Naive thymus-derived CD8-positive, alpha-beta T cell (primary cell): ENCODE measurements around the gene NRF1. TPM values are rescaled to one million over a fixed set of nuclear protein-coding genes. Genes with fewer than 3 reads are reported as not detected.
"Not testable (repeated sequence)": the region's sequence is repeated elsewhere in the genome, so short reads cannot be mapped to it uniquely, and the experiment has no call there.

Experiments used
- ATAC-seq, 2 donors: fragments of 150-1000 bp; cut with Tn5 transposase in 1 of 2; sonication (Bioruptor Pico), chemical (Tn5 transposase) in 1 of 2; 1 replicate in 1 of 2; 2 replicates in 1 of 2; pipeline ENCODE4 v1.10.0; 2021; ENCODE audit warnings: mild to moderate bottlenecking in 2 of 2, moderate library complexity in 2 of 2
- POLR2A ChIA-PET: fragments of 350-600 bp; sonication (Branson Sonifier 250); formaldehyde crosslinking; loops from one replicate; lab custom pipeline; 2021; ENCODE audit warnings: antibody characterized with exemption; lab: Charles Lee
- DNase-seq, 10 donors: peaks; one replicate each; pipeline versions ENCODE4 v3.0.0 to v3.0.0-alpha.2; 2020 to 2022
- H3K27ac Mint-ChIP-seq, 10 donors: one replicate each; pipeline ENCODE4 v1.8.0; 2020 to 2022; ENCODE audit warnings: mild to moderate bottlenecking in 10 of 10, mixed read lengths in 10 of 10, moderate library complexity in 4 of 10, inconsistent platforms in 1 of 10
- H3K27me3 Mint-ChIP-seq, 5 donors: one replicate each; pipeline ENCODE4 v1.8.0; 2021 to 2022; ENCODE audit warnings: mixed read lengths in 5 of 5
- H3K36me3 Mint-ChIP-seq, 3 donors: one replicate each; pipeline ENCODE4 v1.8.0; 2020 to 2022; ENCODE audit warnings: mixed read lengths in 3 of 3, mild to moderate bottlenecking in 2 of 3, inconsistent platforms in 1 of 3
- H3K4me1 Mint-ChIP-seq, 4 donors: one replicate each; pipeline ENCODE4 v1.8.0; 2021 to 2022; ENCODE audit warnings: mixed read lengths in 4 of 4
- H3K4me3 Mint-ChIP-seq, 10 donors: one replicate each; pipeline ENCODE4 v1.8.0; 2020 to 2022; ENCODE audit warnings: mild to moderate bottlenecking in 10 of 10, mixed read lengths in 10 of 10, moderate library complexity in 6 of 10, inconsistent platforms in 1 of 10
- H3K9me3 Mint-ChIP-seq, 9 donors: one replicate each; pipeline ENCODE4 v1.8.0; 2020 to 2022; ENCODE audit warnings: mixed read lengths in 9 of 9, mild to moderate bottlenecking in 3 of 9, inconsistent platforms in 1 of 9, moderate library complexity in 1 of 9
- polyA plus RNA-seq, 3 donors: library from polyadenylated mRNA; unstranded; fragments of 300-500 nt; fragmentation: Illumina TruSeq; gene quantifications; one replicate each; pipeline ENCODE4 v1.2.3, GENCODE V29; 2021
- total RNA-seq, 8 experiments: library from RNA in 2 of 8; stranded (reverse) in 2 of 8; gene quantifications; one replicate each; pipeline ENCODE4 v1.2.3 and lab custom pipeline; 2021 to 2026

Gene NRF1
- total and polyA plus RNA-seq, 5 experiments from 2014 or later = 11.7 to 45.0 (median 22.5) TPM

DNA sequence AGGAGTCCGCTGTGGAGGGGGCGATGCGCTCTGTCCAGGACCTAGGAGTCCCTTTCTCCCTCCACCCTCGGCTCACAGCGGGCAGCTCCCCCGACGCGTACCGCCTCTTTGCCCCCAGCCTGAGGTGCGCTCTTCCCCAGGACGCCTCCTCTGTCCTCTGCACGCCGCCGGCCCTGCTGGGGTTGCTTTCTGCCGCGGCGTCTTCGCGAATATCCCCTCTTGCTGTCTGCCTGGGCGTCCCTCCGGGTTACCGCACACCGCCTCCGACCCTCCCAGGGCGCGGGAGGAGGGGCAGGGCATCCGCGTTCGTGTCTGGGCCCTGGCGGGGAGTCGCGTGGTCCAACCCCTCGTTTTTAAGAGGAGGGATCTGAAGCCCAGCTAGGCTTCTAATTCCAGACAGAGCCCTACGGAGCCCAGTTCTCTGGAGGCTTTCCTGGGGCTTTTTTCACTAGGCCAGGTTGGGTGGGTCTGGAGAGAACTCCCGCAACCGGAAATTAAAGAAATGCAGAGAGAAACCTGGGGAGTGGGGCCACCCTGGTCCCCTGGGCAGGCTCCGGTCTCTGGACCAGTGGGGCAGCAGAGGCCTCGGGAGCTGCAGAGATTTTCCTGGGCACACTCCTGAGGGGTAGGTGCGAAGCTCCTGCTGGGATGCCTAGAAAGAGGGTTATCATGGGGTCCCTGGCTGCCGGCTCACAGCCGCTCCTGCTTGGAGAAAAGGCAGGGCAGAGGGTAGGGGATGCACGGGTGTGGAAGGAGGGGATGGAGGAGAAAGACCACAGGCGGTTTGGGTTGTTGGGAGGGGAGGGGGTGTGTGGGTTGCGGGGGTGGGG is 174.4 kb downstream of the NRF1 start:
- peak in 2 of 10 donors; percentile 22 to 28 for DNase-seq
- Mint-ChIP-seq H3K4me3 (peak overlapping the region; percentile 53 to 84 (median 68)), H3K36me3 (peaks cover 0 to 8% (median 0%) of the 10 kb centered on the region in 3 donors), H3K9me3 (no peaks in the 10 kb centered on the region), H3K27me3 (peaks cover 28 to 86% (median 57%) of the 10 kb centered on the region in 5 donors), H3K27ac (no peak overlapping the region), H3K4me1 (peaks cover 26 to 49% (median 43%) of the 10 kb centered on the region in 4 donors)
- peak; percentile 24 to 41 for ATAC-seq
- POLR2A ChIA-PET = no interaction called here

DNA sequence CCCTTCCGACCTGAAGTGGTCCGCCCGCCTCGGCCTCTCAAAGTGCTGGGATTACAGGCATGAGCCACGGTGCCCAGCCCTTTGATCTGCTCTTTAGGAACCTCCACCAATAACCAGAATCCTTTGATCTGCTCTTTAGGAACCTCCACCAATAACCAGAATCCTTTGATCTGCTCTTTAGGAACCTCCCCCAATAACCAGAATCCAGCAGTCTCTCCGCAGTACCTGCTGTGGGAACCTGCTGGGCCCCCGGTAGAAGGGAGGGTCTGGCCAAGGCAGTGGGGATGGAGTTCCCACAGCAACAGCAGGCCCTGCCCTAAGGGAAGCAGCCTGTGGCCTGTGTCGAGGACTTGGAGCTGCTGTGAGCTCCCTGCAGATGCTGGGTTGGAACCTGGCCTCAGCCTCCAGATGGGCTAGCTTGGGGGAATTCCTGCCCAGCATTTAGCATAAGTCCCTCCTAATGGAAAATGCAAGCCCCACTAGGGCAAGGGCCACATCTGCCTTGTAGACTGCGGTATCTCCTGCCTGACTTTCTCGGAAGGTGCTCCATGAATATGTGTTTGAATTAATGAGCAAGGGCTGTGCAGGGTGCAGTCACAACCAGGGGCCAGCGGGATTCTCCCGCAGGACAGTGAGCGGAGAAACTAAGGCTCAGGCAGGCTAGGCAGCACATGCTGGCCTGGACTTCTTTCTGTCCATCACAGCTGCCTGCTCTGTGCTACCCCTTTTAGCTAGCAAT is 175.5 kb downstream of the NRF1 start:
- POLR2A ChIA-PET = interaction anchor here (0.6 kb wide), 1 partner anchor 164 kb away, joined by 3 read pairs; no protein-coding TSS in a partner anchor
- DNase-seq (no peak), ATAC-seq (no peak)
- peaks cover 0 to 6% (median 0%) of the 10 kb centered on the region in 3 donors for H3K36me3 Mint-ChIP-seq
- H3K4me1 Mint-ChIP-seq = peaks cover 19 to 41% (median 35%) of the 10 kb centered on the region in 4 donors
- H3K4me3 Mint-ChIP-seq = peak overlapping the region in 6 of 10 donors; percentile 45 to 76 (median 58)
- no peaks in the 10 kb centered on the region for H3K9me3 Mint-ChIP-seq
- peaks cover 23 to 86% (median 51%) of the 10 kb centered on the region in 5 donors for H3K27me3 Mint-ChIP-seq
- H3K27ac Mint-ChIP-seq = no peak overlapping the region

DNA sequence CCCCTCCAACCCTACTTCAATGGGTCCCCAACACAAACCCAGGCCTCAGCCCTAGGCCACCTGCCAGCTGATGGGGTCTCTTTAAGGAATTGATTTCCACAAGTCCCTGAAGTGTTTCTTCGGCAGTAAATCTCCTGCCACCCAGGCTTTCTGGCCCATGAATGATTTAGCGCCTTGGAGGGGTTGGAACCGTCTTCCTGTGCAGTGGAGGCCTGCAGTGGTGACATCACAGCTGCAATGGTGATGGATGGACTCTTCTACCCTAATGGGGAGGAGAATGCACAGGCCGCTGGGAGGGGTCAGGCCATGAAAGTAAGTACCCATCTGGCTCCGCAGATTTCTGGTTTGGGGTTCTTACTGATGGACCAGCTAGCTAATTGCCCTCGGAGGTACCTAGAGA is 177.5 kb downstream of the NRF1 start:
- Mint-ChIP-seq H3K4me3 (no peak overlapping the region), H3K27me3 (peaks cover 13 to 70% (median 36%) of the 10 kb centered on the region in 5 donors), H3K9me3 (no peaks in the 10 kb centered on the region), H3K36me3 (no peaks in the 10 kb centered on the region), H3K4me1 (peaks cover 8 to 23% (median 19%) of the 10 kb centered on the region in 4 donors), H3K27ac (no peak overlapping the region)
- POLR2A ChIA-PET = no interaction called here
- no peak for ATAC-seq
- no peak for DNase-seq

DNA sequence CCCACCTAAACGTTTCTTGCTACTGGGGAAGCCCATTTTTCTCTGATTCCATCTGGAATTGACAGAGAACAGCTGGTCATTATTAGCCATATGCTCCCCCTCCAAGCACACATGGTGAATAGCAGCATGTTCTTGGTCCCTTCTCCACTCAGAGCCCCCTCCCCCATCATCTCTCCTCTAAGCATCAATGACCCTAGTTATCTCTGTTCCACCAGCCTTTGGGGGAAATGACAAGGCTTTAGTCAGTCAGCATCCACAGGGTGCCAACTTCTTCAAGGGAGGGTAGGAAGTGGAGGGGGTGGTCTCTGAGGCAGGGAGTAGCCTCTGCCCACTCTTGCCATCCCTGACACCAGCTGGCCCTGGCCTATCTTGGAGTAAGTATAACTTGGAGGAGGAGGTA is 178.1 kb downstream of the NRF1 start:
- H3K27me3 Mint-ChIP-seq = peaks cover 13 to 67% (median 36%) of the 10 kb centered on the region in 5 donors
- DNase-seq (no peak), ATAC-seq (no peak)
- H3K36me3 Mint-ChIP-seq = no peaks in the 10 kb centered on the region
- no peaks in the 10 kb centered on the region for H3K9me3 Mint-ChIP-seq
- H3K4me3 Mint-ChIP-seq = no peak overlapping the region
- POLR2A ChIA-PET = no interaction called here
- no peak overlapping the region for H3K27ac Mint-ChIP-seq
- peaks cover 8 to 20% (median 19%) of the 10 kb centered on the region in 4 donors for H3K4me1 Mint-ChIP-seq

DNA sequence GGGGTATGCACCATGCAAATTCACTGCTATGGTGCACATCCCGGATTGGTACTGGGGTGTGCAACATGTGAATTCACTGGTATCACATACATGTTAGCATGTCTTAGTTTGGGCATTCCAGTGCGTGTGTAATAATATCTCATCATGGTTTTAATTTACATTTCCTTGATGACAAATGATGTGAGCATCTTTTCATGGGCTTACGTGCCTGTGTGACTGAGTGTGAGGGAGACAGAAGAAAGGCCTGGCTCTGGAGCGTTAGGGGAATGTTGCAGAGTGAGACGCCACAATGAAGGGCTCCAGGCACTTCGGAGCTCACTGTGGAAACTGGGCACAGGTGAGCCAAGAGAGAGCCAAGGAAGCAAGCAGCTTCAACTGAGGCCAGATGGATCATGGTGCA is 178.6 kb downstream of the NRF1 start:
- DNase-seq = no peak
- H3K36me3 Mint-ChIP-seq = no peaks in the 10 kb centered on the region
- H3K27me3 Mint-ChIP-seq = peaks cover 13 to 62% (median 34%) of the 10 kb centered on the region in 5 donors
- no peak overlapping the region for H3K27ac Mint-ChIP-seq
- POLR2A ChIA-PET = no interaction called here
- ATAC-seq = no peak
- H3K4me3 Mint-ChIP-seq = no peak overlapping the region
- peaks cover 8 to 16% (median 14%) of the 10 kb centered on the region in 4 donors for H3K4me1 Mint-ChIP-seq
- no peaks in the 10 kb centered on the region for H3K9me3 Mint-ChIP-seq

DNA sequence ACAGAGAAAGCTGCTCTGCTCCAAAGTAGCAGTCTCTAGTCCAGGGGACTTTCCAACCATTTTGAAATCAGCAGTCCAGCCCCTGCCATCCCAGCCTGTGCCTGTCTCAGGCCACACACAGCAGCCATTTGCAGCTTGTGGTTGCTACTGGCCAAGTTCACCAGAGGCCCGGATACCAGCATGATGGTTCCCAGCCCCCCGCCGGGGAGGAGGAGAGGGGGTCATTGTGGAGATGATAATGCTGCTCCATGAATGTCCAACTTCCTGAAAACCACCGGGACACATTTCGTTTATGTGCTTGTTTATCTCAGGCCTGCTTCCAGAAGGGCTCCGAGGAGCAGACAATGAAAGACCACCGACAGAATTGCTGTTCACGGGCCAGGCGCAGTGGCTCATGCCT is 181.2 kb downstream of the NRF1 start:
- H3K36me3 Mint-ChIP-seq = no peaks in the 10 kb centered on the region
- no peak for ATAC-seq
- POLR2A ChIA-PET = no interaction called here

DNA sequence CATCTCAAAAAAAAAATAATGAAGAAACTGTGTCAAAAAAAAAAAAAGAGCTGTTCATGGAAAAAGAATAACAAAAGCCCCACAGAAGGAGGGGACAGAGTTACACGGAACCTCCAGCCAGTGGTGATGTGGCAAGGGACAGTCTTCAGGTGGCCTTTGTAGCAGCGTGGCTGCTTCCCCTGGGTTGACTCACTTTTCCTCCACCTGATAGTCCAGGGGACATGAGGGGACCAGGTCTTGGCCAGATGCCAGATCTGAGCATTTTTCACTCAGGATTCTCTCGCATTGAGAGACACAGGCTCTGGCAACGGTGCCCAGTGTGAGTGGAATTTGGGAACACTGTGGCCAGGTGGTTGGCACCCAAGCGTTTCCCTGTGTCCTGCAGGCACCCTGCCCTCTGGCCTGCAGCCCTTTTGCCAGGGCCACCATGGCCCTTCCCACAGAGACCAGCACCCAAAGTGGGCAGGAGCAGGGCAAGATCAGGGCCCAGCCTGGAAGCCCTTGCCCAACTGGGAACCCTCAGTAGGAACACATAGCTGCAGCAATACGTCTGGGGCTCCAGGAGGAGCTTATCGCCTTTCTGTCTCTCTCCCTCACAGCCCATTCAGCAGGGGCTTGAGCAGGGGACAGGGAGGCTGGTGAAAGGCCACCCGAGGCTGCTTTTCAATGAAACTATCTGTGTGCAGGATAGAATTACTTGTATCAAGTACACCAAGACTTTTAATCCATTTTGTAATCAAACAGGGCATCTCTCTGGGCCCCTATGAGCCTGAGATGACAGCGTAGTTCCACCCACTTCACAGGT is 182.2 kb downstream of the NRF1 start:
- Mint-ChIP-seq H3K9me3 (no peaks in the 10 kb centered on the region), H3K36me3 (no peaks in the 10 kb centered on the region), H3K27ac (no peak overlapping the region), H3K4me3 (no peak overlapping the region), H3K4me1 (no peaks in the 10 kb centered on the region), H3K27me3 (peaks cover 6 to 31% (median 14%) of the 10 kb centered on the region in 5 donors)
- DNase-seq = no peak
- POLR2A ChIA-PET = interaction anchor here (0.6 kb wide), 1 partner anchor 26 kb away, joined by 3 read pairs; no protein-coding TSS in a partner anchor
- ATAC-seq = no peak

More for the DNA sequence above, 181.2 kb downstream of the NRF1 start:
- no peak overlapping the region for H3K27ac Mint-ChIP-seq
- no peak overlapping the region for H3K4me3 Mint-ChIP-seq
- DNase-seq = no peak
- H3K4me1 Mint-ChIP-seq = no peaks in the 10 kb centered on the region
- peaks cover 6 to 37% (median 15%) of the 10 kb centered on the region in 5 donors for H3K27me3 Mint-ChIP-seq
- no peaks in the 10 kb centered on the region for H3K9me3 Mint-ChIP-seq

DNA sequence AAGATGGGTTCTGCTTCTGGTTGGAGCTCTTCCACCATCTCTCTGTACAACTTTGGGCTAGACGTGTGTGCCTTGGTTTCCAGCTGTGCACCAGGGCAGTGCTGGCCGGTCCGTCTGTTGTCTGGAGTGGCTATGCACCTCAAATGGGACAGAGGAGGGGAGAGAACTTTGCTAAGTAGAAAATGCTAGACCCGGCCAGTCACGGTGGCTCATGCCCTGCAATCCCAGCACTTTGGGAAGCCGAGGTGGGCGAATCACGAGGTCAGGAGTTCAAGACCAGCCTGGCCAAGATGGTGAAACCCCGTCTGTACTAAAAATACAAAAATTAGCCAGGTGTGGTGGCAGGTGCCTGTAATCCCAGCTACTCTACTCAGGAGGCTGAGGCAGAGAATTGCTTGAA is 182.9 kb downstream of the NRF1 start:
- POLR2A ChIA-PET = interaction anchor here (0.6 kb wide), 1 partner anchor 25 kb away, joined by 3 read pairs; no protein-coding TSS in a partner anchor
- not testable (repeated sequence) for H3K4me3 Mint-ChIP-seq, DNase-seq, H3K27ac Mint-ChIP-seq, H3K36me3 Mint-ChIP-seq, H3K4me1 Mint-ChIP-seq, H3K9me3 Mint-ChIP-seq, ATAC-seq
- H3K27me3 Mint-ChIP-seq = peaks cover 5 to 23% (median 10%) of the 10 kb centered on the region in 5 donors

DNA sequence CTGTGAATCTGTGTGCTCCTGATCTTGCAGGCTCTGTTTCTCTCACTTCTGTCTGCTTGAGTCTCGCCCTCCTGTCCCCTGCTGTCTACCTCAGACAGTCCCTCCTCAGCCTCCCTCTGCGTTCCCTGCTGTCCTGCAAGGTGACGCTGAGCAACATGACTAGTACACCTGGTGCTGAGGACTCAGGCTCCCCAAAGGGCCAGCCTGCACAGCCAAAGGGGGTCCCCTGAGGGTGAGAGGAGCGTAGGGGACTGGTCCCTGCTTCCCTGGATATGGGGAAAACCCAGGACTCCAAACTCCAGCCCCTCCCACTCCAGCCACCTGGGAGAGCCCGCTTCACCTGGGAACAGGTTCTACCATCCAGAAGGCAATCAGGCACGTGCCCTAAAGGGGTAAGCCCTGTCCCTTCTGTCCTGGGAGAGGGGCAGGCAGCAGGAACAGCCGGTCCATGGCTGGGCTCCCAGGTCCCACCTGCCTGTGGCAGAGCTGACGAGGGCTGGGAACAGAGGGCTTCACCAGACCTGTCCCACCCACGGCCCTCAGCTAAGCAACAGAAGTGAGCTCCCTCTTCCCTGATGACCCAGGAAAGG is 184.8 kb downstream of the NRF1 start:
- no peak for ATAC-seq
- H3K4me1 Mint-ChIP-seq = peaks cover 0 to 2% (median 0%) of the 10 kb centered on the region in 4 donors
- no peak for DNase-seq

DNA sequence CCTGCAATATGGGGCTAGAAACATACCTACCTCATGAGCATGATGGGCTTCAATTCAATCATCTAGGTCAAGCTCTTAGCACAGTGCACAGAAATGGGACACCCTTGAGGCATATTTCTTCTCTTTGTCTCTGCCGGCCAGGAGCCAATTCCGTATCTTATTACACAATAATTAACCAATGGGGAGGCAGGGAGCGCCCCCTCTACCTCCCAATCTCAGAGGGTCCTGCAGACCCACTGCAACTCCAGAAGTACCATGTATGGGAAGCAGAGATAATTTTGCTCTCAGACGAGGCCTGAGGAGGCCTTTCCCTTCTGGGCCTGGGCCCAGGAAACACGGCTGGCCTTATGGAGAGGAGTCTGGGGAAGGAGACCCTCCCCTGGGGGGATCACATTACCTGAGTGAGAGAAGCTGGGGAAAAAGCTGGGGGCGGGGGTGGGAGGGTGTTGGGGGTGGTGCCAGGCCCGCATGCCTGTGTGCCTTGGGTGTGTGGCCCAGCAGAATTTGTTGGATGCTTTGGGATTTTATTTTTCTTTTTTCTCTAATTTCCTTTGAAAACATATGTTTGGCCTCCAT is 185.8 kb downstream of the NRF1 start:
- no peak overlapping the region for H3K4me3 Mint-ChIP-seq
- no peaks in the 10 kb centered on the region for H3K9me3 Mint-ChIP-seq
- DNase-seq = no peak
- peaks cover 0 to 2% (median 0%) of the 10 kb centered on the region in 4 donors for H3K4me1 Mint-ChIP-seq
- POLR2A ChIA-PET = no interaction called here
- peak overlapping the region in 1 of 10 donors; percentile 65 for H3K27ac Mint-ChIP-seq
- no peak for ATAC-seq
- H3K27me3 Mint-ChIP-seq = peaks cover 0 to 5% (median 0%) of the 10 kb centered on the region in 5 donors
- H3K36me3 Mint-ChIP-seq = no peaks in the 10 kb centered on the region

More for the DNA sequence above, 184.8 kb downstream of the NRF1 start:
- Mint-ChIP-seq H3K36me3 (no peaks in the 10 kb centered on the region), H3K9me3 (no peaks in the 10 kb centered on the region), H3K27ac (no peak overlapping the region), H3K27me3 (peaks cover 0 to 10% (median 1%) of the 10 kb centered on the region in 5 donors), H3K4me3 (no peak overlapping the region)
- POLR2A ChIA-PET = no interaction called here

DNA sequence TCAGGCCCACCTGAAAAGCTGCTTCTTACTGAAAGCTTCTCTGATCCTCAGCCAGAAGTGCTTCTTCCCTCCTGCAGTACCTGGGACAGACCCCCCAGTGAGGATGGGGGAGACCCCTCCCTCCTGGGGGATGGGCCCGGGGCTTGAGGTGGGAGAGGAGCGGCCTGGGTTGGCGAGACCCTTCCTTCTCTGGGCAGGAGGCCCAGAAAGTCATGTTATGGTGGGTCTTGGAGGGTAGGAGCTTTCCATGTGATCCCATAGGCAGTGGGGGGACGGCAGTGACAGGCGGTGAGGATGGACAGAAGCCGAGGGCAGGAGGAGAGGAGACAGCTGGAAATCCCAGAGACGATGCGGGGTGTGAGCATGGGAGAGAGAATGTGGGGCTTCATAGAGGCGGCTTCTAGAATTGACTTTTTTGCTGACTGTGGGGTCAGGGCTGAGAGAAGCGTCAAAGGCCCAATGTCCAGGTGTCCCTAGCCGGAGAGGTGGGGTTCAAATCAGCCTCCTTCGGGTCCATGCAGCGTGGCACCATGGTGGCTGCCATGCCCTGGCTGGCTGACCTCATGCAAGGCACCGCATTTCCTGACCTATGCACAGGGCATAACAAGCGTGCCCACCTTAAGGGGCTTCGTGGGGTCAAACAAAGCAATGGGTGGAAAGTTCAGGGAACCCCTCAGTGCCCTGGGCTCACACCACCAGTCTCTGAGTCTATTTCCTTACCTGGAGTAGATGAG is 187.3 kb downstream of the NRF1 start:
- Mint-ChIP-seq H3K27ac (peak overlapping the region in 1 of 10 donors; percentile 79), H3K4me1 (peaks cover 0 to 2% (median 0%) of the 10 kb centered on the region in 4 donors), H3K36me3 (no peaks in the 10 kb centered on the region), H3K27me3 (peaks cover 0 to 5% (median 0%) of the 10 kb centered on the region in 5 donors), H3K4me3 (no peak overlapping the region), H3K9me3 (no peaks in the 10 kb centered on the region)
- POLR2A ChIA-PET = no interaction called here
- DNase-seq (no peak), ATAC-seq (no peak)
